HG02610 (cell line): ENCODE data around the gene TMEM129.
A peak's percentile ranks its signal among the peaks of the same experiment; 100 is the strongest.

Experiments used
- ATAC-seq: cut with Tn5 transposase; IDR thresholded peaks from one replicate; pipeline ENCODE4 v1.9.1; 2021; ENCODE audit warnings: mild to moderate bottlenecking, moderate library complexity; ENCODE audit not compliant: unreplicated experiment

Gene TMEM129, protein sequence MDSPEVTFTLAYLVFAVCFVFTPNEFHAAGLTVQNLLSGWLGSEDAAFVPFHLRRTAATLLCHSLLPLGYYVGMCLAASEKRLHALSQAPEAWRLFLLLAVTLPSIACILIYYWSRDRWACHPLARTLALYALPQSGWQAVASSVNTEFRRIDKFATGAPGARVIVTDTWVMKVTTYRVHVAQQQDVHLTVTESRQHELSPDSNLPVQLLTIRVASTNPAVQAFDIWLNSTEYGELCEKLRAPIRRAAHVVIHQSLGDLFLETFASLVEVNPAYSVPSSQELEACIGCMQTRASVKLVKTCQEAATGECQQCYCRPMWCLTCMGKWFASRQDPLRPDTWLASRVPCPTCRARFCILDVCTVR

DNA sequence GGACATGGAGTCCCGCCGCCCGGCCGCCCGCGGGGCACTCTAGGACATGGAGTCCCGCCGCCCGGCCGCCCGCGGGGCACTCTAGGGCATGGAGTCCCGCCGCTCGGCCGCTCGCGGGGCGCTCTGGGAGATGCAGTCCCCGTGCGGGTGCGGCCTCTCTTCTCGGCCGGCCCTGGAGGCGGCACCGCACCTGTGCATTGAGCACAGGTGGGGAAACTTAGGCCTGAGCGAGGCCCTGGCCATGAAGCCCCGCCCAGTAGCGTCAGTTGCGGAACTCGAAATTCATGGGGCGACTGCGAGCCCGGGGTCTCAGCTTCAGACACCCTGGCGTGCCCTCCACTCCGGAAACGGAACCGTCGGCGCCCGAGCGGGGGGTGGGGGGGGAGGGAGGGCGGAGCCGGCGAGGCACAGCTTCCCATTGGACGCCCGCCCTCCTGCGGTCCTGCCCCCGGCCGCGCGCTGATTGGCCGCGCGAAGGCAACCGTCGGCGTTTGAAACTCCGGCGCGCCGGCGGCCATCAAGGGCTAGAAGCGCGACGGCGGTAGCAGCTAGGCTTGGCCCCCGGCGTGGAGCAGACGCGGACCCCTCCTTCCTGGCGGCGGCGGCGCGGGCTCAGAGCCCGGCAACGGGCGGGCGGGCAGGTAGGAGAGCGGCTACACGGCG lies at the start of gene TMEM129, which contains the start of gene TACC3:
TMEM129 (minus strand) TSS at position 321 of the 663 bp plus-strand sequence. CDS start 486 bp downstream, outside the sequence.
TACC3 (plus strand) TSS at position 519 of the 663 bp plus-strand sequence. CDS start 1,901 bp downstream, outside the sequence.
- ATAC-seq, result peak; percentile 79

DNA sequence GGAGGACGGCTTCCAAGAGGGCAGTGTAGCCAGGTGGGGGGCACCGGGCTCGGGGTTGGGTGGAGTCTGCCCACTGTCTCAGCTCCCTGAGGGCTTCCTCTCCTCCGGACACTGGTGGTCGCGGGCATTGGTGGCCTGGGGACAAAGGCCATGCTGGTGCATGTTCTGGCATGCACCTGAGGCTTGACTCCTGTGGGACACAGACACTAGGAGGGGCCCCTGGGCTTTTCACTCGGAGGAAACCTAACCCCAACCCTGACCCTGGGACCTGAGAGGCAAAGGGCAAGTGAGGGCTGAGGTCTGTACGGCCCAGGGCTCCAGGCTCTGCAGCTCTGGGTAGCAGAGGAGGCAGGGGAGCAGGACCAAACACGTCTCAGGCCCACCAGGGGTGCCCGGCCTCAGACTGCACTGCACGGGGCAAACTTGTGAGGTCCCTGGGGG lies 49.7 kb upstream of the TMEM129 start:
- no peak for ATAC-seq

DNA sequence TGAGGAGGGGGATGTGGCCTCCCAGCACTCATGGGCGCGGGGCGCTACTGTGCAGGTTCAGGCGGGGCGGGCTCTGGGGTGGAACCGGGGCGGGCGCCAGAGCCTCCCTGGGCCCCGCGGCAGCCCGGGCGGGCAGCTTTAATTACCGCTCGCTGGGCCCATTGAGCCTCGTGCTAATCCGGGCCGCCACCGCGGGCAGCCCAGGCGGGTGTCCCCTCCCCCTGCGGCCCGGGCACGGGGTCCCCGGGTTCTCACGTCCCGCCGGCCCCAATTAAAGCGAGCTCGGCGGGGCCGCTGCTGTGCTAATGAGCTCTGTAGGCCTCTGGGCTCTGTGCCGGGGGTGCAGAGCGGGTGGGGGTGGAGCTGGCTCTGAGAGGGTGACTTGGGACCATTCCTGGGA lies 49.1 kb upstream of the TMEM129 start:
- no peak for ATAC-seq

DNA sequence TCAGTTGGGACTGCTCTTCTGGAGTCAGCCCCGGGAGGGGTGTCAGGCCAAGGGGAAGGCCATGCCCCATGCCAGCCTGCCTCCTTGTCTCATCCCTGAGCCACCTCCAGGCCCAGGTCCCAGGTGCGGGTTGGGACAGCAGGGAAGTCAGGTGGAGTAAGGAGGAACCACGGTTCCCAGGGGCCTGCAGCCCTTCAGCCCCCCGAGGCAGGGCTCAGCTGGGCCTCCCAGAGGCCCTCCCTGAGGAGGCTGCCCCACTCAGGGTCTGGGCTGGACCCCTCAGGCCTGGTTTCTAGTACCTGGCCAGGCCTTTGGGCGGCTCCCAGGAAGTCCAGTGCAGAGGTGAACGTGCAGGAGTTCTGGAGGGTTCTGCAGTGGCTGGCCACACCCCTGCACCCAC lies 48.6 kb upstream of the TMEM129 start:
- no peak for ATAC-seq

DNA sequence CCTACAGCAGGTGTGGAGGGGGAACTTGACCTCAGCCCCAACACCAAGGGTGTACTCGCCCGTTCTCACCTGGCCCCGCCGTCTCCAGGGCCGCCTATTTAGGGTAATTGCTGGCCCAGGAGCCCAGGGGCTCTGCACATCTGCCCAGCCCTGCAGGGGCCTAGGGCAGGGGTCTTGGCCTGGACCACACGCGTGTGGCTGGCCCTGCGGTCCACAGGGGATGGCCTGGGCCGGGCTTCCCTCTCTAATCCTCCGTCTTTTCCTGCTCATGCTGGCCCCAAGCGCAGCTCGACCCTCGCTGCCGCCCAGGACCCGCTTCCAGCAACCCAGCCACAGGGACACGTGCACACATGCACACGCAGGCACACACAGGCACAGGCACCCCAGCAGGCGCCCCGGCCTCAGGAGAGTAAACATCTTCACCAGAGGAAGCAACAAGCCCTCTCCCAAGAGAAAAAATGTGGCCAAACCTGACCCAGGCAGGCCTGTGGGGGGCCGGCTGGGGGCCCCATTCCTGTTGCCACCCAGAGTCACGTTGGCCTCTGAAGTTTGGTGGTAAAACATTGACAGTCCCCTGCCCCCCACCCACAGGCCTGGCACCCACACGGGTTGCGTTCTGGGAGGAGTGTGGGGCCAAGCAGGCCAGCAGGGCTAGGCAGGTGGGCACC lies 47.4 kb upstream of the TMEM129 start:
- ATAC-seq, result no peak

DNA sequence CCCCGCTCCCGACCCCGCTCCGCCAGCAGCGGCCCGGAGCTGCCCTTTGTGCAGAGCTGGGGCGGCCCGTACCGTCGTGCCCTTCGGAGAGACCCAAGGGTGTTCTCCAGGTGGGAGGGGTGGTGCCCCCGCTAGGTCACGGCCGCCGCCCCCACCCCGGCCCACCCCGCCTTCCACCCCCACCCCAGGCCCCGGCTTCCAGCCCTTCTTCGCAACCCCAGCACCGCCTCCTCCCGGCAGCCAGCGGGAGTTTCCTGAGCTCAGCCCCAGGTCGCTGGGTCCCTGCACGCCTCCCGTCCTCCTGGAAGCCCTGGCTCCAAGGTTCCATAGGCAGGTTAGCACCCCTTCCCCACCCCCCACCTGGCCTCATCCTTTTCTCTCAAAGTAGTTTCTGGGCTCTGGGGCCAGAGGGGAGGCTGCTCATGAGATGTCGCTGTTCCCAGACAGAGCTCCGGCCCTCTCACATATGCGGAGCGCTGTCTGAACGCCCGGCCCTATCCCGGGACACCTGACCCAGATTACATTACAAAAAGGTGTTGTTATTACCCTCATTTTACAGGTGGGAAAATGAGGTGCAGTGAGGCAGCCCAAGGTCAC lies 46.7 kb upstream of the TMEM129 start:
- no peak for ATAC-seq

DNA sequence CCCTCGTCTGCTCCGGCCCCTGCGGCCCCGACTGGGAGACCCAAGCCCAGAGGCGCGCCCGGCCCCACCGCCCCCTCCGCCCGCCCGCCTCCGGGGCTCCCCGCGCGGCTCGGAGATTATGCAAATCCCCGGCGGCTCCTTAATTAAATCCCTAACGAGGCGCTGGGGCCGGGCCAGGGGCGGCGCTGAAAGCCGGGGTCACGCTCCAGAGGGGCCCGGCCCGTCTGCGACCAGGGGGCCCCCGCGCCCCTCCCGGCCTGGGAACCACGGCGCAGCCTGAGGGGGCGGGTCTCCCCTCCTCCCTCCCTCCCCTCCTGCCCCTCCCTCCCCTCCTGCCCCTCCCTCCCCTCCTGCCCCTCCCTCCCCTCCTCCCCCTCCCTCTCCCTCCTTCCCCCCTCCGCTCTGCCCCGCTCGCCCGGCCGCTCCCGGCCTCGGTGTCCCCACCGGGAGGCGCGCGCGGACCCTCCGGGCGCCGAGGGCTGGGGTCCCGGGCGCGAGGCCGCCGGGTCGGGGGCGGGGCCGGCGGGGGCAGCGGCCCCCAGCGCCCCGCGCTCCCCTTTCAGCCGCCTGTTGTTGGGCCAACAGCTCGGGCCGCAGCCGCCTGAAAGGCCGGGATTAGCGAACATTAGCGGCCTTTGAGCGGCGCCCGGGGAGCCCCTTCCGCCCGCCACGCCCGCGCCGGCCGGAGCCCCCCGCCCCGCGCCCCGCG lies 46.1 kb upstream of the TMEM129 start:
- ATAC-seq, result no peak

DNA sequence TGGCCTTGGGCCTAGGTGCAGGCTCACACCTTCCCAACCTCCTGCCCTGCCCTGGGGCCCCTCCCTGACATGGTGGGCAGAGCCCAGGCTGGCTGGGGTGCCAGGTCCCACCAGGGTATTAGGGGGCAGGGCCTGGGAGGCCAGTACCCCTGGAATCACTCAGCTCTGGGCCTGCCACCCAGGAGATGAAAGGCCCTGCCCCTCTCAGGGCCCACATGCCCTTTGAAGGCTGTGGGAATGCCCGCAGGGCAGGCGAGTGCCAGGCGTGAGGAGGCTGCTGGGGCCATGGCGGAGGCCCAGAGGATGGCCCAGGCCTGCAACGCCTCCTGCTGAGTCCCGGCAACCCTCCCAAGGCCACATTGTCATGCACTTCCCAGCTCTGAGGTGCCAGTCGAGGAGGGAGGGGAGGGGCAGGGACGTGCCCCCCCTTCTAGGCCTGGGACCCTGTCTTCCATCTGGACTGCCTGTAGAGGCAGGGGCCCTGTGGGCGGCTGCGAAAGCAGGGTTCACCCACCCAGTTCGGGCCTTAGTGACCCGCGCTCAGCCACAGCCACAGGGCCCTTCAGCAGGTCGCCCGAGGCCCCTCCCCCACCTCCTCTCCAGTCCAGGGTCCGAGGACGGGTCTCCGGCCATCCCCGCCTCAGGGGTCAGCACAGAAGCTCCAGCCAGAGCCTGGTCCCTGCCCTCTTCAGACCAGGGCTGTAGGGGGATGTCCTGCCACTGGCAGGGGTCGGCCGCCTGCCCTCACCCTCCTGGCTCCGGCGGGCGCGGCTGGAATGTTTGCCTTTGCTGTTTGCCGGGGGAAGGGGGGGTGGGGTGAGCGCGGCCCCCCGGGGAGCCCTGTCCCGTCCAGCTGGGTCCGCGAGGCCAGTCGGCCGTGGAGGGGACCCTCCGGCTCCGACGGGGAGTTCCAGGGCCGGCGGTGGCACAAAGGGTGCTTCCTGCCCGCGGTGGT lies 45.3 kb upstream of the TMEM129 start:
- no peak for ATAC-seq

DNA sequence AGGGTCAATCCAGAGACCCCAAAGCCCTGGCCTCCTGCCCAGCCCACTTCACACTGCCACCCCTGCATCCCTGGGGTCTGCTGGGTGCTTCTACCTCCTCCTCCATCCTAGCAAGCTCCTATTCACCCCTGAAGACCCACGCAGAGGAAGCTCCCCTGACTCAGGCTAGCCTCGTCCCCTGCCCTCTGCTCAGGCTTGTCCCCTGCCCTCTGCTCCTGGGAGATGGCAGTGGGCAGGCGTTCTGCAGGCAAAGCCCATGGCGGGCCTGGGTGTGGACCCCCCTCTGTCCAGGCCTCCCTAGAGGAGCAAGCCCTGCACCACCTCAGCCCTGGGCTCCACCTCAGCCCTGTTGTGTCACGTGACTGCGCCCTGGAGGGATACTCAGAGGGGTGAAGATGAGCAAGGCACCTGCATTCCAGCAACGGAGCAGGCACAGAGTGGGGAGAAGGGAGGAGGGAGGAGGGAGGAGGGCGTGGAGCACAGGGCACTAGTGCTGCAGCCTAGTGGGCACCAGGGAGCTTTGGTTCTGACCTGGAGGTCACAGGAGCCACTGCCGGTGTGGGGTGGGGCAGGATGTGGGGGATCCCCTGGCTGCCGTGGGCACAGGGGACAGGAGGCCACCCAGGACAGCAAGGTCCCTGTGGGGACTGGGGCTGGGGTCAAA lies 44.4 kb upstream of the TMEM129 start:
- no peak for ATAC-seq

DNA sequence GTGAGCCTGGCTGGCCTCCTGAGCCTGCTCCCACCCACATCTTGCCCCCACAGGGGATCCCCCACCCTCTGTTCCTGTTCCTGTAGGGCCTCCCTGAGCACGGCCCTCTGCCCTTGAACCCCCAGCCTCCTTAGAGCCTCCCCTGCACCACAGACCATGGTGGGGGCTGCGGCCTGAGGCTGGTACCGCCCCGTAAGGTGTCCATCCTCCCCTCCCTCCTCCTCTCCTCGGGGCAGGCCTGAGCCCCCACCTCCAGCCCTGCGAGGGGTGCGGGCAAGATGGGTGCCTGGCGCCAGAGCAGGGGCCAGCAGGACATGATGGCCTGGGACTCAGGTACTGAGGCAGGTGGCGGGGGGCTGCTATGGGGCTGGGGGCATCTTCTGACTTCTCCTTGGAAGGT lies 43.5 kb upstream of the TMEM129 start:
- ATAC-seq, result no peak

DNA sequence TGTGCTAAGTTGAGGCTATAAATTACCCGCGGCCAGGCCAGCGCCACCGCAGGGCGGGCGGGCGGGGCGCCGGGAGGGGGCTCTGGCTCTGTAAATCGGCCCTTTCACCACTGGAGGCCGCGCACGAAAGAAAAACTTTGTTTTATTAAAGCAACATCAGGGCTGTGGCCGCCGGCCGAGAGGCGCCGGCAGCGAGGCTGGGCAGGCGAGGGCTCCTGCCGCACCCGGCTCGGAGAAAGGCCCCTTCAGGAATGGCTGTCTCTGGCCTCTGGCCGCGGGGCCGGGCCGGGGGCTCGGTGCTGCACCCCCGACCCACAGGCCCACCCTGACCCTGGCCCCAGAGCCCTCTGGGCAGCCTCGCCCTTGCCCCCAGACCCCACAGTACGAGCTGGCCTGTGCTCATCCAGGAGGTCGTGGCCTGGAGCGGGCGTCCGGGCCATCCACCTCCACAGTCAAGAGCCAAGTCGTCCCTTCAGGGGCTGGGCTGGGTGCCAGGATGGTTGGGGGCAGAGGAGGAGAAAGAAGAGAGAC lies 42.5 kb upstream of the TMEM129 start:
- no peak for ATAC-seq

DNA sequence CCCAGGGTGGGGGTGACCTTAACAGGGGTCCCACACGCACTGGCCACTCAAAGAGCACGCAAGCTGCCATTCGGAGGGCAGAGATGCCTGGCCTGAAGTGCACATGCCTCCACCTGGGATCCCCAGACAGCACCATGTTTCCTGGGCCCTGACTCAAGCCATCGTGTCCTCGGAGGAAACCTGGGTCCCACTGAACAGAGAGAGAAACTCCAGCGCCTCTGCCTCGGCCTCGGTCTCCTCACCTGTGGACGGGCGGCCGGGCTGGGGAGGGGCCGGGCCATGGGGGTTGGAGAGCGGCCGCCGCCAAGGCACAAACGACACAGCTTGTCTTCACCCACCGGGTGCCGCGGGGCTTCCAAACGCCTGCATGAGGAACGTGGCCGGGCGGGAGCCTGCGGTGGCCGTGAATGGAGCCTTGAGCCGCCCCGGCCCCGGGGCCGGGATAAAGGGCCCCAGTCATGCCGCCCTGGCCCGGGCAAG lies 42.0 kb upstream of the TMEM129 start:
- ATAC-seq, result no peak

DNA sequence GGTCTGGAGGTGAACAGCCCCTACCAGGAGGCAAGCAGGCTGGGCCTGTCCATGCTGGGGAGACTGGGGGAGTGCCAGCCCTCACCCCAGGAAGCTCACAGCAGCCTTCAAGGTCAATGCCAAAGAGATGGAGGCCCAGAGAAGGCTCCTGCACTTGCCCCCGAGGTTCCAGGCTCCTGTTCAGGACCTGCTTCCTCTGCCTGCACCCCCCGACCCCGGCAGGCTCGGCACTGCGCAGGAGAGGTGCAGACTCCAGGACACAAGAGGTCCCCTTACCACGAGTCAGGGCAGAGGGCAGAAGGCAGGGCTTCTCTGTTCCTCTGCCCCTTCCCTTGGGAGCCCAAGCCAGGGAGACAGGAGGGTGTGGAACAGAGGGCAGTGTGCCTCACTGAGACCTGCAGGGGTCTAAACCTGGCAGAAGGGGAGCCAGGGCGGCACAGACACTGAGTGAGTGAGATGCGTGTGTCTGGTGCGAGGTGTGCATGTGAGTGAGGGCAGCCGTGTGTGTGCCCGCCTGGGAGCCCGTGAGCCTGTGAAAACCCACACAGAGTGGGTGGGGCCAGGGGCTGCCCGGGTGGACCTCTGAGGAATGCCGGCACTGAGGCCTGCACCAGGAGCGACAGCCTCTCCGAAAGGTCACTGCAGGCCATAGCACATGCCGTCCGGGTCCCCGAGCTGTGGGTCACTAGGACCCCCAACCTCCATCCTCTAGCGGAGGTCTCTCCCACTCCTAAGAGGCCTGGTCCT lies 41.3 kb upstream of the TMEM129 start:
- ATAC-seq, result no peak

DNA sequence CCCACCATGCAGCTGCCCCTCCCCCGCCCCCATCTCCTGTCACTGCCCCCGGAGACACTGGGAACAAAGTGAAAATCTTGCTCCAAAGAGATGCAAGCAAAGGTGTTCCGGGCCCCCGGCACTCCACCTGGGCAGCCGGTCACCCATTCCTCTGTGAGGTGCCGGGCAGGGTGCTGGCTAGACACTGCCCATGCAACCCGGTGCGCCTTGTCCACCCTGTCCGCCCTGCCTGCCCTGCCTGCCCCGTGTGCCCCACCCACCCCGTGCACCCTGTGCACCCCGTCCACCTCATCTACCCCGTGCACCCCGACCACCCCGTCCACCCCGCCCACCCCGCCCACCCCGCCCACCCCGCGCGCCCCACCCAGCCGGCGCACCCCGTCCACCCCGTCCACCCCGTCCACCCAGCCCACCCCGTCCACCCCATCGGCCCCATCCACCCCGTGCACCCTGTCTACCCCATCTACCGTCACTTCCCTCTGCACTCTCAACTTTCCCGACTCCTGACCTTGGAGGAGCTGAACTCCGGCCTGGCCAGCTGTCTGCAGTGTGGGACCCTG lies 40.1 kb upstream of the TMEM129 start:
- ATAC-seq, result no peak

DNA sequence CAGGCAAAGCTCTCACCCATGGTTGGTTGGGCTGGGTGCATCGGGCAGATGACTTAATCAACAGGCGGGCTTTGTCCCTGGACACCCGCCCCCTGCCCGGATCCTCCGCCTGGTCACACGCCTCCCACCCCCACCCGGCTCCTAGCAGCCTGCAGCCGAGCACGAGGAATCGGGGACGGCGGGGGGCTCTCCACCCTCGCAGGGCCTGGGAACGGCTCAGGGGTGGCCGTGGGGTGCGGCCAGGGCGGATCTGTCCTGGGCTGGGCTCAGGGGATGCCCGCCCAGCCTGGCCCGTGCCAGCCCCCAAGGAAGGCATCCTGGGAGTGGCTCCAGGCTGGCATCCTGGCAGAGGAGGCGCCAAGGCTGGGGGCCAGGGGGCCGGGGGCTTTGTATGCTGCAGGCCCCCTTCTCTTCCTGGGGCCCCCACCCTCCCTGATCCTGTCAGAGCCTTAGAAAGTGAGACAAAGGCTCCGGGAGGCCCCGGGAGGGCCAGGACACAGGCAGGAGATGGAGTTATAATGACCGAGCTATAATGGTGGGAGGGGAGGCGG lies 39.5 kb upstream of the TMEM129 start:
- ATAC-seq, result no peak

DNA sequence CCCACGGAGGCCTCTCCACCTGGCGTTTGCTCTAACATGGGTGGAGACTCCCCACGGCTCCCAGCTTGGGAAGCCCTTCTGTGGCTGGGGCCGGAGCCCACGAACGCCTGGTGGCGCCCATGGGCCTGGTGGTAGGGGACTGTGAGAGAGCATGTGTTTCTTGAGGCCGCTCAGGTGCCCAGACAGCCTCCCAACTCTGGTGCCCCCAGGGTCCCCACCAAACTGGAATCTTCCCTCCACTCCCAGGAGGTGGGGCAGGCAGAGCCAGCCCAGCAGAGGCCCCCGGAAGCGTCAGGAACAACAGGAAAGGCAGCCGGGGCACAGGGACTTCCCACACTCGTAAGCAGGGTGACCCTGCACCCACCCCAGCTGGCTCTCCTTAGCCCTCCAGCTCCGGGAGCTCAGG lies 38.7 kb upstream of the TMEM129 start:
- no peak for ATAC-seq

DNA sequence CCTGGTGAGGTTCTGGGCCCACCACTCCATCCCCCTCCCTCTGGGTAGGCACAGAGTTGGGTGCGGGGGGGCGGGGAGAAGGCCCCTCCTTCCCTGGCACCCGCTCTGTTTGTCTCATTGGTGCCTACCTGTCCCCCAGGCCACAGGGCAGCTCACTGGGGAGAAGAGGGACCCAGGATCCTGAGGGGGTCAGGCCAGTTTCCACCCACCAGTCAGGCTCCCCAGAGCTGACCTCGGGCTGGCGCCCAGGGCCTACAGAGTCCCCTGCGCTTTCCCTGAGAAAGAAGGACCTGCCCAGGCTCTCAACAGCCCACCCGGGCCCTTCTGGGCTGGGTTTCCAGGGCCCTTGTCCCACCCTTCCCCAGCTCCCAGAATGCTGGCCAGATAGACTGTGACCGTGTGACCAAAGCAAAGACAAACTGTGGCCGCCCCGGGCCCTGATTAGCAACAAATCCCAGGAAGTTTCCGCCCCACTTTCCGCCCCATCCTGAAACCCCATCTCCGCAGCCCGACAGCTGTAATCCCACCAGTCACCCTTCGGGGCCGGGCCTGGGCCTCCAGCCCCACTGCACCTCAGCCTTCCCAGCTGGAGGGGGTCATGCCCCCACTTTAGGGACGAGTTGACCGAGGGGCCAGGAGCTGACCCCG lies 38.2 kb upstream of the TMEM129 start:
- ATAC-seq, result no peak
